IMR-90 (cell line): ENCODE results near the gene IGFBPL1. TPM values are rescaled to one million over a fixed set of nuclear protein-coding genes. Genes with fewer than 3 reads are reported as not detected.
"Not testable (repeated sequence)": the region's sequence is repeated elsewhere in the genome, so short reads cannot be mapped to it uniquely, and the experiment has no call there.

Experiments
- ATAC-seq: fragments of 200-7000 bp; cut with Tn5 transposase; 2 replicates; pipeline ENCODE4 v1.9.1; 2020; ENCODE audit warnings: low read depth, mild to moderate bottlenecking, moderate library complexity
- BruUV-seq: library from RNA; stranded (reverse); fragments of 400-500 nt; replicated peaks from 2 replicates; lab custom pipeline; 2021; lab: Mats Ljungman, UMichigan
- CTCF ChIA-PET: fragments of 300-600 bp; formaldehyde crosslinking; extraction: SDS; loops from one replicate; lab custom pipeline; 2021; ENCODE audit warnings: antibody characterized with exemption; lab: Yijun Ruan, JAX
- POLR2A ChIA-PET: fragments of 300-600 bp; sonication (Branson Sonifier 250); formaldehyde crosslinking; loops from one replicate; lab custom pipeline; 2022; ENCODE audit warnings: antibody characterized with exemption; ENCODE audit not compliant: unreplicated experiment; lab: Charles Lee
- DNase-seq: peaks from one replicate; pipeline ENCODE4 v3.0.0; 2013
- H2AFZ ChIP-seq: replicated peaks from 2 replicates; pipeline ENCODE3; 2013; ENCODE audit warnings: low read length, mild to moderate bottlenecking; ENCODE audit not compliant: poor library complexity
- H2AK5ac ChIP-seq: 2 replicates; pipeline ENCODE4 v1.6.1; 2013; ENCODE audit warnings: low read depth, low read length, inconsistent platforms
- H2AK9ac ChIP-seq: replicated peaks from 2 replicates; pipeline ENCODE3; 2013; ENCODE audit warnings: mild to moderate bottlenecking, low read depth, low read length, moderate library complexity; ENCODE audit not compliant: poor library complexity
- H2BK120ac ChIP-seq: 2 replicates; pipeline ENCODE4 v1.6.1; 2013; ENCODE audit warnings: low read depth, low read length, inconsistent platforms
- H2BK15ac ChIP-seq: 3 replicates; pipeline ENCODE4 v1.6.1; 2013; ENCODE audit warnings: low read depth, low read length, inconsistent platforms
- H2BK20ac ChIP-seq: 2 replicates; pipeline ENCODE4 v1.6.1; 2013; ENCODE audit warnings: low read depth, mild to moderate bottlenecking, inconsistent platforms, low read length, moderate library complexity
- H2BK5ac ChIP-seq: 2 replicates; pipeline ENCODE4 v1.6.1; 2013; ENCODE audit warnings: mild to moderate bottlenecking, low read depth, low read length, inconsistent platforms; ENCODE audit not compliant: poor library complexity, severe bottlenecking
- H3K14ac ChIP-seq: replicated peaks from 2 replicates; pipeline ENCODE4 v1.6.1; 2013; ENCODE audit warnings: low read depth, low read length, inconsistent platforms
- H3K18ac ChIP-seq: 2 replicates; pipeline ENCODE4 v1.6.1; 2013; ENCODE audit warnings: low read depth, low read length, control low read depth
- H3K23ac ChIP-seq: 2 replicates; pipeline ENCODE4 v1.6.1; 2013; ENCODE audit warnings: low read depth, low read length, inconsistent platforms
- H3K27ac ChIP-seq: 2 replicates; pipeline ENCODE4 v1.5.1; 2013; ENCODE audit warnings: mild to moderate bottlenecking, control low read depth, low read length; ENCODE audit not compliant: insufficient read depth
- H3K27me3 ChIP-seq: 2 replicates; pipeline ENCODE4 v1.6.1; 2013; ENCODE audit warnings: low read length; ENCODE audit not compliant: control insufficient read depth, insufficient read depth
- H3K36me3 ChIP-seq: 2 replicates; pipeline ENCODE4 v1.6.1; 2013; ENCODE audit warnings: low read length, mixed read lengths; ENCODE audit not compliant: control insufficient read depth, insufficient read depth
- H3K4ac ChIP-seq: 2 replicates; pipeline ENCODE4 v1.6.1; 2013; ENCODE audit warnings: low read depth, low read length, inconsistent platforms
- H3K4me1 ChIP-seq: 2 replicates; pipeline ENCODE4 v1.6.1; 2013; ENCODE audit warnings: low read length, mixed read lengths; ENCODE audit not compliant: control insufficient read depth, insufficient read depth
- H3K4me2 ChIP-seq: 2 replicates; pipeline ENCODE4 v1.6.1; 2013; ENCODE audit warnings: low read depth, mild to moderate bottlenecking, control low read depth, low read length, moderate library complexity
- H3K4me3 ChIP-seq: 2 replicates; pipeline ENCODE4 v1.5.1; 2013; ENCODE audit warnings: low read depth, mild to moderate bottlenecking, control low read depth, low read length, moderate library complexity; ENCODE audit not compliant: insufficient read depth
- H3K56ac ChIP-seq: 2 replicates; pipeline ENCODE4 v1.6.1; 2013; ENCODE audit warnings: low read length, inconsistent platforms; ENCODE audit not compliant: insufficient read depth; ENCODE audit errors: extremely low read depth
- H3K79me1 ChIP-seq, 2 experiments: 2 replicates each; pipeline ENCODE4 v1.6.1; 2013; ENCODE audit warnings: low read length in 2 of 2, inconsistent platforms in 1 of 2, low read depth in 1 of 2
- H3K9ac ChIP-seq: 2 replicates; pipeline ENCODE4 v1.6.1; 2013; ENCODE audit warnings: low read depth, low read length, control low read depth
- H3K9me1 ChIP-seq: 2 replicates; pipeline ENCODE4 v1.6.1; 2013; ENCODE audit warnings: low read length, inconsistent platforms; ENCODE audit not compliant: insufficient read depth
- H3K9me3 ChIP-seq: 2 replicates; pipeline ENCODE4 v1.6.1; 2013; ENCODE audit warnings: low read length; ENCODE audit not compliant: control insufficient read depth, insufficient read depth
- H4K20me1 ChIP-seq: 2 replicates; pipeline ENCODE4 v1.6.1; 2013; ENCODE audit warnings: low read length, inconsistent platforms; ENCODE audit not compliant: insufficient read depth
- H4K5ac ChIP-seq: 2 replicates; pipeline ENCODE4 v1.6.1; 2013; ENCODE audit warnings: mild to moderate bottlenecking, low read depth, low read length, control low read depth
- H4K8ac ChIP-seq, 2 experiments: 2 replicates each; pipeline ENCODE4 v1.6.1; 2013; ENCODE audit warnings: low read depth in 2 of 2, low read length in 2 of 2, control low read depth in 1 of 2, inconsistent platforms in 1 of 2
- H4K91ac ChIP-seq: 2 replicates; pipeline ENCODE4 v1.6.1; 2013; ENCODE audit warnings: low read depth, low read length, inconsistent platforms; ENCODE audit not compliant: insufficient read depth
- WGBS, 2 experiments: methylation state at CpG; one replicate each; pipeline versions ENCODE4 v1.1.5 to v1.1.7; 2013; ENCODE audit warnings: missing lambda C conversion rate in 2 of 2; ENCODE audit not compliant: insufficient read length in 1 of 2; ENCODE audit errors: extremely low coverage in 2 of 2; 5-methylcytosine and 5-hydroxymethylcytosine counted together
- dilution Hi-C: fragments of 300-500 bp; cut with HindIII; formaldehyde crosslinking; loops from one replicate; pipeline ENCODE4 v1.14.3; 2018; ENCODE audit warnings: low sequenced_read_pairs; ENCODE audit not compliant: unreplicated experiment
- in situ Hi-C: fragments of 300-500 bp; cut with MboI; formaldehyde crosslinking; loops from 3 replicates; pipeline ENCODE4 v1.14.3; 2019; ENCODE audit warnings: low sequenced_read_pairs, inconsistent platforms, mixed read lengths
- intact Hi-C: fragments of 100-400 bp; cut with micrococcal nuclease; formaldehyde crosslinking; loops from 2 replicates; pipeline ENCODE4 v1.10.0; 2022
- polyA plus RNA-seq, 3 experiments: library from polyadenylated mRNA; depleted of rRNA; stranded (reverse); fragments of >200 nt; gene quantifications; 2 replicates each; pipeline ENCODE4 v1.2.3, GENCODE V29; 2012; ENCODE audit warnings: low replicate concordance in 1 of 3
- total RNA-seq: library from RNA; depleted of rRNA; stranded (reverse); fragments of >200 nt; gene quantifications from 2 replicates; pipeline ENCODE4 v1.2.3, GENCODE V29; 2012

Gene IGFBPL1
- total and polyA plus RNA-seq, 2 of the 4 experiments (the other 2 are of a cell fraction), result not detected

DNA sequence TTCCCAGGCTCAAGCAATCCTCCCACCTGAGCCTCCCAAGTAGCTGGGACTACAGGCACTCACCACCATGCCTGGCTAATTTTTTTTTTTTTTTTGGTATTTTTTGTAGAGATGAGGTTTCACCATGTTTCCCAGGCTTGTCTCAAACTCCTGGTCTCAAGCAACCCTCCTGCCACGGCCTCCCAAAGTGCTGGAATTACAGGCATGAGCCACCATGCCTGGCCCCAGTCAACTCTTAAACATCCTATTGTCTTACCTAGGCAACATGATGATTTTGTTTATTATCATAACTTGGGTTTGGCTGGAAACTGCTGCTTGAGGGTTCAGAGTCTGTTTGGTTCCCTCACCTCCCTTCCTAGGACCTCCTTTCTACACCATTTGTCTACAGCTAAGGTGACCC is 25.1 kb downstream of the IGFBPL1 start:
- H3K14ac ChIP-seq, in situ Hi-C loops, H3K27ac ChIP-seq, H4K8ac ChIP-seq, H3K9me1 ChIP-seq, H2BK20ac ChIP-seq, H4K20me1 ChIP-seq, H3K9ac ChIP-seq, ATAC-seq, H3K4ac ChIP-seq, H2AFZ ChIP-seq, H3K56ac ChIP-seq, H2BK120ac ChIP-seq, H3K4me2 ChIP-seq, H2AK5ac ChIP-seq, H2AK9ac ChIP-seq, H3K4me1 ChIP-seq, H4K5ac ChIP-seq, H2BK15ac ChIP-seq, H3K4me3 ChIP-seq, intact Hi-C loops, H3K9me3 ChIP-seq, H4K91ac ChIP-seq, CTCF ChIA-PET, H3K23ac ChIP-seq, BruUV-seq, H2BK5ac ChIP-seq, DNase-seq, H3K18ac ChIP-seq, POLR2A ChIA-PET: not testable (repeated sequence)
- dilution Hi-C loops, result loop anchor here (25.0 kb wide), 1 partner anchor 487 kb away; the partner anchor contains the start of gene SLC25A51
- no CpG with 5 or more reads among the region's 1 CpG for WGBS, 2 experiments
- H3K36me3 ChIP-seq, result peaks cover 22% of the 10 kb centered on the region
- peaks cover 13% of the 10 kb centered on the region for H3K27me3 ChIP-seq
- peaks cover 20 to 33% of the 10 kb centered on the region in 2 experiments for H3K79me1 ChIP-seq
